ENCODE results near the gene DLGAP3. TPM values are rescaled to one million over a fixed set of nuclear protein-coding genes. Genes with fewer than 3 reads are reported as not detected.

DLGAP3 gene
- total RNA-seq, 1 experiment from 2014 or later = 0.27 TPM

- H3K27ac ChIP-seq (ENCODE audit: low read depth, low read length) = no peak overlapping the region
- H3K79me2 ChIP-seq (ENCODE audit: insufficient read depth, low read length) = no peaks in the 10 kb centered on the region
- DNase-seq (ENCODE audit: low read depth, low spot score) (no peak), ATAC-seq (no peak)
- H2AFZ ChIP-seq (ENCODE audit: low read depth, low read length, poor library complexity, severe bottlenecking) = no peak overlapping the region
- intact Hi-C loops (cut with micrococcal nuclease) = no loop called here
- no peak overlapping the region for H3K4me2 ChIP-seq (ENCODE audit: low read length)
- no peaks in the 10 kb centered on the region for H3K27me3 ChIP-seq (ENCODE audit: insufficient read depth, low read length)
- ChIA-PET POLR2A (no interaction called here), RAD21 (ENCODE audit: low non-redundant PET in 1 of 2, low total read pairs in 2 of 2, uncharacterized antibody in 2 of 2, unreplicated experiment in 2 of 2) (no interaction called here), CTCF (interaction anchor here (0.6 kb wide), 1 partner anchor 26 kb away, joined by 3 read pairs; no protein-coding TSS in a partner anchor)
- no peak overlapping the region for H3K4me3 ChIP-seq (replicated peaks in 1 of 2; ENCODE audit: low read depth in 1 of 2, low read length in 2 of 2)
- no peaks in the 10 kb centered on the region for H3K4me1 ChIP-seq (ENCODE audit: control insufficient read depth in 1 of 2, insufficient read depth in 2 of 2, low read length in 2 of 2)
- no peaks in the 10 kb centered on the region for H3K36me3 ChIP-seq (ENCODE audit: control insufficient read depth in 1 of 2, insufficient read depth in 2 of 2, low read length in 2 of 2)
- BruUV-seq (replicated peaks) = no TSS peak
- no peaks in the 10 kb centered on the region for H3K9me2 ChIP-seq (ENCODE audit: insufficient read depth)
- H3K9me3 ChIP-seq (ENCODE audit: control insufficient read depth in 1 of 2, insufficient read depth in 1 of 2, low read depth in 1 of 2, low read length in 2 of 2) = no peaks in the 10 kb centered on the region
- no peak overlapping the region for H3K9ac ChIP-seq (ENCODE audit: low read length)
- TF ChIP-seq, protein P1, sequence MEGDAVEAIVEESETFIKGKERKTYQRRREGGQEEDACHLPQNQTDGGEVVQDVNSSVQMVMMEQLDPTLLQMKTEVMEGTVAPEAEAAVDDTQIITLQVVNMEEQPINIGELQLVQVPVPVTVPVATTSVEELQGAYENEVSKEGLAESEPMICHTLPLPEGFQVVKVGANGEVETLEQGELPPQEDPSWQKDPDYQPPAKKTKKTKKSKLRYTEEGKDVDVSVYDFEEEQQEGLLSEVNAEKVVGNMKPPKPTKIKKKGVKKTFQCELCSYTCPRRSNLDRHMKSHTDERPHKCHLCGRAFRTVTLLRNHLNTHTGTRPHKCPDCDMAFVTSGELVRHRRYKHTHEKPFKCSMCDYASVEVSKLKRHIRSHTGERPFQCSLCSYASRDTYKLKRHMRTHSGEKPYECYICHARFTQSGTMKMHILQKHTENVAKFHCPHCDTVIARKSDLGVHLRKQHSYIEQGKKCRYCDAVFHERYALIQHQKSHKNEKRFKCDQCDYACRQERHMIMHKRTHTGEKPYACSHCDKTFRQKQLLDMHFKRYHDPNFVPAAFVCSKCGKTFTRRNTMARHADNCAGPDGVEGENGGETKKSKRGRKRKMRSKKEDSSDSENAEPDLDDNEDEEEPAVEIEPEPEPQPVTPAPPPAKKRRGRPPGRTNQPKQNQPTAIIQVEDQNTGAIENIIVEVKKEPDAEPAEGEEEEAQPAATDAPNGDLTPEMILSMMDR (IDR thresholded peaks at IDR 0.05 in 2 of 3, conservative IDR thresholded peaks at IDR 0.05 in 1 of 3; ENCODE audit: borderline replicate concordance in 1 of 3, insufficient read depth in 1 of 3, low read depth in 2 of 3, low read length in 2 of 3) = no peak
- TF ChIP-seq RAD21 (IDR thresholded peaks at IDR 0.05; ENCODE audit: low read depth) (no peak), FOSL1 (IDR thresholded peaks at IDR 0.05; ENCODE audit: low read depth) (no peak), EZH2phosphoT487 (IDR thresholded peaks at IDR 0.05; ENCODE audit: borderline replicate concordance) (no peak), TCF7L2 (IDR thresholded peaks at IDR 0.05; ENCODE audit: borderline replicate concordance, extremely low read depth, insufficient read depth, insufficient read length) (no peak), CBX3 (IDR thresholded peaks at IDR 0.05; ENCODE audit: low read depth) (no peak), SRF (IDR thresholded peaks at IDR 0.05; ENCODE audit: low read depth) (no peak), YY1 (IDR thresholded peaks at IDR 0.05; ENCODE audit: extremely low read depth, insufficient replicate concordance, low read depth, low read length) (no peak), EGR1 (IDR thresholded peaks at IDR 0.05; ENCODE audit: low read depth) (no peak), CEBPB (IDR thresholded peaks at IDR 0.05; ENCODE audit: low read depth) (no peak), EZH2 (IDR thresholded peaks at IDR 0.05) (no peak), ZNF274 (IDR thresholded peaks at IDR 0.05; ENCODE audit: low read depth, low read length) (no peak), SIN3A (IDR thresholded peaks at IDR 0.05; ENCODE audit: low read depth) (no peak)
- TF ChIP-seq, protein P2, sequence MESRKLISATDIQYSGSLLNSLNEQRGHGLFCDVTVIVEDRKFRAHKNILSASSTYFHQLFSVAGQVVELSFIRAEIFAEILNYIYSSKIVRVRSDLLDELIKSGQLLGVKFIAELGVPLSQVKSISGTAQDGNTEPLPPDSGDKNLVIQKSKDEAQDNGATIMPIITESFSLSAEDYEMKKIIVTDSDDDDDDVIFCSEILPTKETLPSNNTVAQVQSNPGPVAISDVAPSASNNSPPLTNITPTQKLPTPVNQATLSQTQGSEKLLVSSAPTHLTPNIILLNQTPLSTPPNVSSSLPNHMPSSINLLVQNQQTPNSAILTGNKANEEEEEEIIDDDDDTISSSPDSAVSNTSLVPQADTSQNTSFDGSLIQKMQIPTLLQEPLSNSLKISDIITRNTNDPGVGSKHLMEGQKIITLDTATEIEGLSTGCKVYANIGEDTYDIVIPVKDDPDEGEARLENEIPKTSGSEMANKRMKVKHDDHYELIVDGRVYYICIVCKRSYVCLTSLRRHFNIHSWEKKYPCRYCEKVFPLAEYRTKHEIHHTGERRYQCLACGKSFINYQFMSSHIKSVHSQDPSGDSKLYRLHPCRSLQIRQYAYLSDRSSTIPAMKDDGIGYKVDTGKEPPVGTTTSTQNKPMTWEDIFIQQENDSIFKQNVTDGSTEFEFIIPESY (IDR thresholded peaks at IDR 0.05; ENCODE audit: extremely low read depth, insufficient replicate concordance, low read length) = no peak
- H4K20me1 ChIP-seq (ENCODE audit: insufficient read depth) = no peaks in the 10 kb centered on the region
Observed at GRCh38 chr1:34842952-34843371, 86.5 kb downstream of the DLGAP3 start.

All from HCT116 (cell line).